HG03460 (cell line): ENCODE measurements around the gene PNPLA8.
"Not testable (repeated sequence)": the region's sequence is repeated elsewhere in the genome, so short reads cannot be mapped to it uniquely, and the experiment has no call there.

Experiments
- ATAC-seq: cut with Tn5 transposase; IDR thresholded peaks from one replicate; pipeline ENCODE4 v1.9.1; 2021; ENCODE audit not compliant: unreplicated experiment

The PNPLA8 gene

DNA sequence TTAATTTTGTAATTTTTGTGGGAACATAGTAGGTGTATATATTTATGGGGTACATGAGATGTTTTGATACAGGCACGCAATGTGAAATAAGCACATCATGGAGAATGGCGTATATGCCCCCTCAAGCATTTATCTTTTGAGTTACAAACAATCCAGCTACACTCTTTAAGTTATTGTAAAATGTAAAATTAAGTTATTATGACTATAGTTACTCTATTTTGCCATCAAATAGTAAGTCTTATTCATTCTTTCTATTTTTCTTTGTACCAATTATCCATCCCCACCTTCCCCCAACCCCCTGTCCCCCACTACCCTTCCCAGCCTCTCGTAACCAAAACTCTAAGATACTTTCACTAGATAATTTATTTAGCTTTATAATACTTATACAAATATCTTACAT is 7.8 kb upstream of the PNPLA8 start:
- ATAC-seq, result no peak

- no peak for ATAC-seq
Measured at GRCh38 chr7:108529341-108529740, 3.4 kb upstream of the PNPLA8 start.

DNA sequence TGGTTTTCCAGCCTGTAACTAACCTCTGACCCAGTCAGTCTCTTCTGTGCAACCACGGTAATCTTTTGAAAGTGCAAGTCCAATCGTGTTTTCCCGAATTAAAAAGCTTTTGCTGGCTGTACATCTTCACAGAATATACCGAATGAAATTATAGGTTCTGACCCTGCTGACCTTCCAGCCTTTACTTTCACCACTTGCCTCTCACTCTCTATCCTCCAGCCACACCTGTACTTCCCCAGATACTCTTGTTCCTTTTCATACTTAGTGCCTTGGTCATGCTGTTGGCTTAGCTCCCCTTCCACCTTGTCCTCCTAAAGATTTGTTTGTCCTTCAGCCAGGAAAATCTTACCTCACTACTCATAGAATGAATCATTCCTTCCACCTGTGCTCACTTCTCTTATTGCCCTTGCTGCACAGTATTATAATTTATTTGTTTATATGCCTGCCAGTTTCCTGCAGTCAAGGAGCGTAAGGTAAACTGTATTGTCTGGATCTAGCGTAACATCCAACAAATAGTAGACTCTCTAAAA is 2.3 kb upstream of the PNPLA8 start:
- no peak for ATAC-seq

DNA sequence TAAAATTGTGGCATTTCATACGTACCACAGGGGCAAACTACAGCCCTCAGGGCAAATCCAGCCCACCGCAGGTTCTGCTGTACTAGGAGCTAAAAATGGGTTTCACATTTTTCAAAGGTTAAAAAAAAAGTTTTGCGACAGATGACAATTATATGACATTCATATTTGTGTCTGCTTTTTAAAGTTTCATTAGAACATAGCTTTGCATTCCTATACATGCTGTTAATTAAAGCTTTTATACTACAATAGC is 758 bp upstream of the PNPLA8 start:
- no peak for ATAC-seq

- peak; percentile 45 for ATAC-seq
Measured at GRCh38 chr7:108525327-108525984, 479 bp downstream of the PNPLA8 start.

GRCh38 chr7:108522780-108523179 is 3.2 kb downstream of the PNPLA8 start:
- no peak for ATAC-seq

DNA sequence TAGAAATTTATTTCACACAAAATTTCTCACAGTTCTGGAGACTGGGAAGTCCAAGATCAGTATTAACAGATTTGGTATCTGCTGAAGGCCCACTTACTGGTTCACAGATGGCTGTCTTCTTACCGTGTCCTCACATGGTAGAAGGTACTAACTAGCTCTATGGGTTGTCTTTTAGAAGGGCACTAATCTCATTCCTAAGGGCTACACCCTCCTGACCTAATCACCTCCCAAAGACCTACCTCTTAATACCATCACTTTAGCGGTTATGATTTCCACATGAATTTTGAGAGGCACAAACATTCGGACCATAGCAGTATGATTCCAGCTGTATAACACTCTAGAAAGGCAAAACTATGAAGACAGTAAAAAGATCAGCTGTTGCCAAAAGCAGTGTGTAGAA is 8.0 kb downstream of the PNPLA8 start:
- ATAC-seq, result no peak

GRCh38 chr7:108515630-108516029 is 10.3 kb downstream of the PNPLA8 start:
- ATAC-seq, result no peak

- no peak for ATAC-seq
Measured at GRCh38 chr7:108515013-108515412, 10.9 kb downstream of the PNPLA8 start.

DNA sequence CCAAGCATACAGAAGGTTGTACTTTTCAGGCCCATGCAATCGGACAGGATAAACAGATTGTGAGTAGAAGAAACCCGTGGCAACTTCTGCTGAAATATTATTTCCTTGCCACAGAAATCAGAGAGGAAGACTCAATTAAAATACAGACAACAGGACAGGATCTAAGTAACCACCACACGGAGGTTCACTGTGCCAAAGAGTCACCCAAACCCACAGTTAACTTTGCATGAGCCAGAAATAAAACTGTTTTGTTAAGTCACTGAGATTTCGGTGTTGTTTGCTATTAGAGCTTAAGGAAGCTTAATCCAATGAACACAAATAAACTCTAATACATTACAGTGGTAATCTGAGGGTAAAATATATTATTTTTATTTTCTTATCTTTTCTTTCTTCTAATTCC is 14.0 kb downstream of the PNPLA8 start:
- ATAC-seq, result no peak

GRCh38 chr7:108504576-108504975 is 21.4 kb downstream of the PNPLA8 start:
- not testable (repeated sequence) for ATAC-seq

DNA sequence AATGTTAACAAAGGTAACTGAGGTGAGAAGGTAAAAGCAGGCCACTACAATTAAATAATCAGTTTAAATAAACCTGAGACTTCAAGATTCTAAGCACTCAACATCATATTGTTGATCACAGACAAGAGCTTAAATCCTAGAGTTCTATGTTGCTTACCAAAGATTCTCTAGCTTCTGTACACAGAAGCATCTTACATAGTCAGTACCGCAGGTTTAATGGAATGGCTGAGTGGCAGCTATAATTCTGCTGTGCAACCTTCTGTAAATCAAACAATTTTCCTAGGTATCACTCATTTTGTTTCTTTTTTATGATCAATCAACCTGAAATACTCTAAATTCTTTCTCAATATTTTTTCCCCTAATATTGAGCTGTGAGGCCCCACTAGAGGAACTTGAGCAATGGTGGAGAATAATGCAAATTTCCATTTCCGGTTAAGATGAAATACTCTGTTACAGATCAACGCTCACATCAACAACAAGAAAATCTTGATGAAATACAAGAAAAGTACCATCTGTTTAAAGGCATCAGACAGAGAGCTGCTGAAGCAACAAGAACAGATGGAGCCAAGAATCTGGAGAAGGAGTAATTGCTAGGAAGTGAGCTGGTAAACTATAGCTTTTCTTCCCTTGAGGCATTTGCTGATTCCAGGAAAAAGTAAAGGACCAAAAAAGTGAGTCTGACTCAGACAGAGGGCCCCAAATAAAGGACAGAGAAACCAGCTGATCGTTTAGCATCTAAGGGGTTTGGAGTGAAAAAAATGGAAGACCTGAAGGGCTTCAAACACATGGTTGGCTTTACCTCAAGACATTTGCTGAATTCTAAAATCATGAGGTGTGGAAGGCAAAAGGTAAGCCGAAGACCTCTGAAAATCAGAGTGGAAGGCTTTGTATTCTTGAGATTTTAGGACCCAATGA is 22.6 kb downstream of the PNPLA8 start:
- ATAC-seq, result peak; percentile 93

DNA sequence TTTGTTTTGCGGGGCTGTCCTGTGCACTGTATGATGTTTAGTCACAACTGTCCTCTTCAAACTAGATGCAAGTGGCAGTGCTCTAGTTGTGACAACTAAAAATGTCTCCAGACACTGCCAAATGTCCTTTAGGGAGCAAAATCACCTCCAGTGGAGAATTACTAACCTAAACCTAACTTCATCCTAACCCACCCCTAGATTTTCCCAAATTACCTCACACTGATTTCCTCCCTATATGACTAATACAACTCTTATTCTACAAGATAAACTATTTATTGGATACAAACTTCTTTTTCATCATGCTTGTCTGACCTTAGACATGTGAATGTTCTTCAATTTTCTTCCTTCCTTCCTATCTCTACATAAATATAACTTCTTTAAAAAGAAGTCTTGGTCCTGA is 26.4 kb downstream of the PNPLA8 start:
- no peak for ATAC-seq

- no peak for ATAC-seq
Measured at GRCh38 chr7:108498481-108498880, 27.5 kb downstream of the PNPLA8 start.

DNA sequence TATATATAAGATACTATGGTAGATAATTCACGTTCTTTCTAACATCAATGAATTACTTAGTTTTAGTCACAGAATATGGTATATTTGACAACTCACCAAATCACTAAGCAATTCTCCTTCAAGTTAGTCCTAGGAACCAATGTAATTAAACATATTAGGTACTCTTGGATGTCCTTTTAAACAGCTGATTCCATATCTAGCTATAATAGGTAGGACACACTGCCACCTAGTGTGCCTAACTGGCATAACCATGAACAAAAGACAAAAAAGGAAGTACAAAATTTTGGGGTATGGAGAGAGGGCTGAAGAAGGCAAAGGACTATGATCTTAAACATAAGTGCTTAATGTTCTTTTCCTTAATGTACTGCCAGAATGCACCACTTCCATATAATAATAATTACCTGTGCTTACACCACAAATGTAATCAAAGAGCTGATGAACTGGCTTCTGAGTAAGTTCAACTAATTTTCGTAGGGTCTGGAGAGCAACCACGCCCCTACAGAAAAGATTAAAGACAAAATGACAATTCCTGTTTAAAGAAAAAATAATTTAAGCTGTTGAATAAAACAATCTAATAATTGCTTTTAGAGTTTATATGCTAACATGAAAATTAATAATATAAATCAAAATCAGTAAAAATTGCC is 28.7 kb downstream of the PNPLA8 start:
- no peak for ATAC-seq

DNA sequence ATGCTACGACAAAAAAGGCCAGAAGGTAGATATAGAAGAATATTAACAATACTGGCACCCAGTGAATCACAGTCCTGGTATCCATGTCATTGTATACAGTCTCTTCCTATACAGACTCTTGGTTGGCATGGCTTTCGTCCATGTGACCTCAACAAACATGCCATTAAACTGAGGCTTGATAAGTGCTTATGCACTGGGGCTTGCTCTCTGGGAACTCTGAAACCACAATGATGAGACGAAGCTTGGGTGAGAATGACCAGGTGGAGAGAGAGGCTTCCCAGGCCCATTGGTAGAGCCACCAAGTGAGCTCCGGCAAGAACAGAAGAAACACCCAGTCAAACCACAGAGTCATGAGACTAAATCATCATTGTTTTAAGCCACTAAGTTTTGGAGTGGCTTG is 33.2 kb downstream of the PNPLA8 start:
- ATAC-seq, result no peak

DNA sequence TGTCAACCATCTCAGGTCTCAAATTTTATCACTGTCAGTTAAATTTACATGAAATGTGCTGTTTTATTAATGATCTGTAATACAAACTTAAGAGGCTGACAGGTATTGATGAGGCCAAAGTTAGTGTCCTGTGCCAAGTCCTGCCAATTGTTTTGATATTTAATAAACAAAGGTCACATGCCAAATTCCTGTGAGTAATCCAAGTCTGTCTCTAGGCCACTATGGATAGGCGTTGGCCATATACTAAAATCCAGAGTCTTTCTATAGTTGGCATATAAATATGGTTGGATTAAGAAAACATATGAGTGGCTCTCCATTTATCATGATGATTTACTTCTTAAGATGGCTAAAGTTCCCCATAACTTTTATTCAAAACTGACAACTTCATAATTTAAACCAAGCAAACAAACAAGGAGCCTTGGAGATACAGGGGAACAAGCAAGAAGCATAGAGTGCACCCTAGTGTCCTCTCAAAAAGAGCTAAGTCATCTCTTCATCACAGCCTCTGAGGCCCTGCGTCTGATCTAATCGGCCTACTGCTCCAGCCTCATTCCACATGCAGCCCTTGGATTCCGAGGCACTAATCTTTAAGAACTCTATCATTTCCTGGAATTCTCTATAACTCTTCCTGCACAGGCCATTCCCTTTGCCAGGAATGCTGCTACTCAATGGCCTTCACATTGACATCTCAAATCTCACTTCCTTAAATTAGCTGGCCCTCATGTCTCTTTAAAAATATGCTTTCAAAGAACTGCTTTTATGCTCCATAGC is 37.0 kb downstream of the PNPLA8 start:
- no peak for ATAC-seq

DNA sequence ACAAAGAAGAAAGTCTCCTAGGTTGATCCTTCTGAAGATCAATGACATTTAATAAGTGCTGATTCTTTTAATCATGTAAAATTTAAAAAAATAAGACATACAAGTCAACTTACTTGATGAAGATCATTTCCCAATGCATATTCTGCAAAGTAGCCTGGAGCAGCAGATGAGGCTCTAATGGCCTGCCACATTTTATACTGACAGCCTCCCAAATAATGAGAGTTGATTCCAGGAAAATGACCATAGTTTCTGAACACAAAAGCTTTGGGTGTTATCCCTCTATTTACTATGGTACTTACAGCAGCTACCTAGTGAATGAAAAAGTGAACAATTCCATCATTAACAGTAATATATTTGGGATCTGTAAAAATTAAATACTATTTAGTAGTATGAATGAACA is 38.3 kb downstream of the PNPLA8 start:
- ATAC-seq, result no peak

DNA sequence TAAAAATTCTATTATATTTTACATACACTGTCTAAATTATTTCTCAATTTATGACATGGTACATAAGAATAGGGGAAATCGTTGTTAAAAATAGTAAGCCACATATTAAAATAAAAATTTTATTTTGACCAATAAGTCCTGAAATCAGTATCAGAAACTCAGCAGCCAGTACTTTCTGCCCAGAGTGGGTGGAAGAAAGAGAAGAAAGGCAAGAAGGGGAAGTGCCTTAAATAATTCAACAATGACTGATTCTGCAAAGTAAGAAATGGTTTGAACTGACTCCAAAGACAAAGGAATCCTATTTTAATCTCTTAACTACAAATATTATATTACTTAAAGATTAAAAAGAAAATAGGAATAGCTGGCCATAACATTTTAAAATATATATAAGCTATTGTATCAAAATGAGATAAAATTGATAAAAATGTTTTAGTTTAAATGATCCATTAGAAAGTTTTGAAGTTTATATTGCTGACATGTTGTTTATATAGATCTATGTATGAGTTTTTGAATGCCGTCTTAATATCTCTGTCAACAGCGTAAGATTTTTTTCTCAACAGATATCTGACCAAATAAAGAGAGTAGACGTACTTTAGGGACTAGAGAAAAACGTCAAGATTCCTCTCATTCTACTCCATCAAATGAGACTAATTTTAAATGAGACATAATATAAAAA is 39.5 kb downstream of the PNPLA8 start:
- ATAC-seq, result no peak

- no peak for ATAC-seq
Measured at GRCh38 chr7:108484137-108484536, 41.8 kb downstream of the PNPLA8 start.

DNA sequence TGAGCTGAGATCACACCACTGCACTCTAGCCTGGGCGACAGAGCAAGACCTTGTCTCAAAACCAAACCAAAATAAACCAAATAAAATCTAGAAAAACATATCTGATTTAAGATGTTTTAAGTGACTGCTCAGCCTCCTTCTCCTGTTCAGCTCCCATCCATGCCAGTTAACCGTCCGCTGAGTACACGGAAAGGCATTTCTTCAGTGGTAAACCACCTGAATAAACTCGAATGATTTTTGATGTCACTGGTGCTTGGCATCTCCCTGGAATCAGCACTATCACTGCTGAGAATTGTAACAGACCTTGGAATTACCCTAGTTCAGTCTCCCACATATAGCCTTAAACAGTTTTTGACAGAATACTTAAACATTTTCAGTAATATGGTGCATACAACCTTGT is 45.6 kb downstream of the PNPLA8 start:
- ATAC-seq, result no peak
